T1000 (cell line): Measurements from ENCODE around the gene S100A9.
A peak's percentile ranks its signal among the peaks of the same experiment; 100 is the strongest.
"Not testable (repeated sequence)": the region's sequence is repeated elsewhere in the genome, so short reads cannot be mapped to it uniquely, and the experiment has no call there.

ENCODE experiments used
- DNase-seq: peaks from one replicate; lab custom pipeline; 2025; ENCODE audit warnings: mixed read lengths; lab: John Stamatoyannopoulos, UW

S100A9 gene

GRCh38 chr1:153345187-153346076 lies 12.2 kb upstream of the S100A9 start:
- DNase-seq, result no peak

DNA sequence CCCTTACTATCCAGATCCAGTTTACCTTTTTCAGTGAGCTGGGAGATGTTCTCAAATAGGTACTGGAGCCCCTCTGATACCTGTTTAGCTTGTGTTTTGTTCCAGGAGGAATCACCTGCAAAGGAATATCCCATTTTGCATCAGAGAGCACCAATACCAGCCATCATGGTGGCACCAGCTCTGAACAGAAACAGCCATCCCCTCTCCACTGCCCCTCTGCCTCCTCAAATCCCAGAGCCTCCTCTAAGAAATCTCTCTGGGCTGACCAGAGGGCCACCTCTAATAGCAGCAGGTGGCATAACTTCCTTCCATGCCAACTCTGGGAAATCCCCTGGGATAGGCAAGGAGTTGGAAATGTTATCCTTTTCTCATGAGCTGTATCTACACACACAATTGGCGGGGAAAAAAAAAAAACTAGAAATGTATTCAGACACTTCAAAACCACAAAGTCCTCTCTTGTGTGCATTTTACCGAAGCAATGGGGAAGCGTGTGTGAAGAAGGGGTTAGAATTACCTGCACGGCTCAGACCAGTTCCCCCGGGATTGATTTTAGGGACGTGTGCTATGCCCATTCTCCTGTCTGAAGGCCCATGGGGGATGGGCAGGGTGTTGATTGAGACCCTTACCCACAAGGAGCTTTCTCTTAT lies 11.5 kb upstream of the S100A9 start:
- no peak for DNase-seq

GRCh38 chr1:153347049-153347448 lies 10.6 kb upstream of the S100A9 start:
- not testable (repeated sequence) for DNase-seq

DNA sequence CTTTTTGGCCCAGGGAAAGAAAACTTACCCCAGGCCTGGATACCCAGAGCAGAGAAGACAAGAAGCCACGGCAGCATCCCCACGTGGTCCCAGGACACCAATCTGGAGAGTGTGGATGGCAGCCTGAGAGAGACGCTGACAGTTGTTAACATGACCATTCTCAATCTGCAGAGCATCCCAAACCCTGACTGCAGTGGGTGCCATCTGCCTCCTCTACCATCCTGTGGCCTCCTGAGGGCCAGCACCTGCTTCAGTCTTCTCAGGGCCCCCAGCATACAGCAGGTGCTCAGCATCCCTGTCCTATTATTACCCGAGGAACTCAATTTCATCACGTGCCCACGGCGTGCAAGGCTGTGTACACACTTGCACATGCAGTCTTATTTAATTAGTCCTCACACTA lies 9.8 kb upstream of the S100A9 start:
- DNase-seq, result no peak

DNA sequence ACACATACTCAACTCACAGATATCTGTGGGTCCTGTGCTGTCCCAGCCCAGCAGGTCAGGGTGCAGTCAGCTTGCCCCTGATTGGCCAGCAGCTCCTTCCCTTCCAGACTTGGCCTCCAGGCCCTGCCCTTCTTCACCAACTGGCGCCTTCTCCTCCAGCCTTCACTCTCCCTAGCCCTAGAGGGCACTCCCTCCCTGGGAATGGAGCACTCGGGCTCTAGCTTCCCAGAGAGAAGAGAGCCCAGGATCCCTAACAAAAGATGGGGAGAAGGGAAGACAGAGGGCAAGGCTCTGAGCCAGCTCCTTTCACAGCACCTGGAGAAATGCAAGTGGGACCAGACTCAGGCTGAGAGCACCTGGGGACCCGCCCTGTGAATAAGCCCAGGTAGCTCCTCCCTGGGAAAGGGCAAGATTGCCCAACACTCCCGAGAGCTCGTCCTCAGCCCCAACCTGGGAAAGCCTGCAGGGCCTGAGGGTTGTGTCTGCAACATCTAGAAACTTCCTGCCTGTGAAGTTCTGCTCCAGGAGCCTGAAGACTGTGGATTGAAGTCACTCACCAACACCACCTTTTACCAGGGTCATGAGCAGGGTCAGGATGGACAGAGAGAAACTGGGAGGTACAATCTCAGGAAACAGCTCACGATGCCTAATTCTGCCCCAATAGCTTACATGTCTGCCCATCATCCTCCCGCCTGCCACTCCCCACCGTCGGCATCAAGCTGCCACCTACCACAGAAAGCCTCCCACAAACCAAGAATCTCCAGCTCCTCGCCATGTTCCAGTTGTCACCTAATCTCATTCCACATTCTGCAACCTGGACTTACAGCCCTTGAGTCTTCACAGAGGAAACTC lies 8.9 kb upstream of the S100A9 start, which contains the start of gene PGLYRP4:
PGLYRP4 (minus strand) TSS at position 331 of the 852 bp plus-strand sequence. CDS start 909 bp downstream, outside the sequence.
- DNase-seq, result no peak

DNA sequence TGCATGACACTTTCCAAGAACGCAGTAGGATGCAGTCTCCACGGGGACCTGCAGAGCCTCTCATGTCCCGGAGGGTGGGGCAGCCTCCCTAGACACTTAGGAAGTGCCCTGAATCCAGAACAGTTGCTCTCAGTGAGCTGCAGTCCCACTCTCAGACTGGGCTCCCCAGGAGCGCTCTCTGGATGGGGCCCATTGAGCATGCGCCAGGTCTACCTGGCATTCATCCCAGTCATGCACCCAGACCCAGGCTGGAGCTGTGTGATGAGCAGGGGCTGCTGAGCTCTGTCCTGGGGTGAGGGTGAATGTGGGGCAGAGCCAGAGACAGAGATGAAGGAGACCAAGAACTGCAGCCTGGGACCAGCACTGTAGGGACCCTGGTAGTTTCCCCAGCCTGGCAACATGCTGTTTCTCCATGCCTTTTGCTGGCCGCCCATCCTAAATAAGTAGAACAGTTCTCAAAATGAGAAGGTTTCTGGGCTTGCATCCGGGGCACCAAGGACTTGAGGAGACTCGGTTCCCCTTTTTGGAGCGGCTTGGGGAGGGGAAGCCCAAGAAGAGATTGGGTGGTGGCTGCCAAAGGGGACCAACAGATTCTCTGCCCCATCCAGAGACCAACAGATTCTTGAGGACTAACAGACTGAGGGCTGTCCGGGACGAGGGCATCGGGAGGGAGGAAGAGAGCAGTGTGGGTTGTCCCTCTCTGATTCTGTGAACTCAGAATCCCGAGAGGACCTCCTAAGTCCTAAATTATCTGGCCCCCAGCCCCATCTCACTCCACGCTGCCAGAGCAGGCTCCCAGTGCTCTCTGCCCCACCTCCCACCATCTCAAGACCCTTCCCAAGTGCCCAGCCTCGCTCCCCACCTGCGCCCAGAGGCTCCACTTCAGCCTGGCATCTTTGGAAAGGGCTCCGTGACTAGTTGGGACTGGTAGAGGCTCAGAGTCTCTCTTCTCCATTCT lies 8.0 kb upstream of the S100A9 start:
- DNase-seq, result no peak

DNA sequence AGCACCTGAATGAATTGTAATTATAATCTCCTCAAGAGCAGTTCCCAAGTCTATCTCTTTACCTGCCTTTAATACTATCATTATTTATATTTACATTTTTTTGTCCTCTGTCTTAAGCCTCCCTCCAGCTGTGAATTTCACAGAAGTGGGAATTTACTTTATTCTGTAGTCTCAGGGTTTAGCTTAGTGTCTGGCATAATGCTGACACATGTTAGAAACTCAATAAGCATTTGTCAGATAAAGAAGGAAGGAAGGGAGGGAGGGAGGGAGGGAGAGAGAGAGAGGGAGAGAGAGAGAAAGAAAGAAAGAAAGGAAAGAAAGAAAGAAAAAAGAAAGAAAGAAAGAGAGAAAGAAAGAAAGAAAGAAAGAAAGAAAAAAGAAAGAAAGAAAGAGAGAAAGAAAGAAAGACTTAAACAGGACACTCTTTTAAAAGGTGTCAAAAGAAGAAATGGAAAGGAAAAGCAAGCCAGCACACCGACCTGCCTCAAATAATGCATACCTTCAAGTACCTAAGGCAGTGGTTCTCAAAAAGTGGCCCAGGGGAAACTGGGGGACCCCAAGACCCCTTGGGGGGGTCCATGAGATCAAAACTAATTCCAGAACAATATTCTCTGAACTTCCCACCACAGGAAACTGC lies 7.2 kb upstream of the S100A9 start:
- DNase-seq, result no peak

DNA sequence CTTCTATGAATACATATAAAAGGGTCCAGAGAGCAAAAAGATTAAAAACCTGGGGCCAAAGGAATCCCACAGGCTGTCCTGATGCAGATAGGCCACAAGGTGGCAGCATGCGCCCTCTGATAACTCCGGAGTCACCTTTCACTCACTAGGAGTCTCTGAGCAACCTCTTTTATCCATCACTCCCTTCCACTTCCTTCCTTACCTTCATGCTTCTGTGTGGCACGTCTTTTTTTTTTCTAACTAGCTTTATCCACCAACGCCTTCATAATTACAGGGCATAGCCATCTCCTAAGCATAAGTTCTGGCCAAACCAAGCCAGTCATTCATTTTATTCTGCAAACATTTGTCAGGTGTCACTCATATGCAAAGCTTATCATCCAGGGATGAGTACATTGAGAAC lies 5.1 kb upstream of the S100A9 start:
- peak; percentile 37 for DNase-seq

GRCh38 chr1:153353226-153353947 lies 4.3 kb upstream of the S100A9 start:
- DNase-seq, result no peak

DNA sequence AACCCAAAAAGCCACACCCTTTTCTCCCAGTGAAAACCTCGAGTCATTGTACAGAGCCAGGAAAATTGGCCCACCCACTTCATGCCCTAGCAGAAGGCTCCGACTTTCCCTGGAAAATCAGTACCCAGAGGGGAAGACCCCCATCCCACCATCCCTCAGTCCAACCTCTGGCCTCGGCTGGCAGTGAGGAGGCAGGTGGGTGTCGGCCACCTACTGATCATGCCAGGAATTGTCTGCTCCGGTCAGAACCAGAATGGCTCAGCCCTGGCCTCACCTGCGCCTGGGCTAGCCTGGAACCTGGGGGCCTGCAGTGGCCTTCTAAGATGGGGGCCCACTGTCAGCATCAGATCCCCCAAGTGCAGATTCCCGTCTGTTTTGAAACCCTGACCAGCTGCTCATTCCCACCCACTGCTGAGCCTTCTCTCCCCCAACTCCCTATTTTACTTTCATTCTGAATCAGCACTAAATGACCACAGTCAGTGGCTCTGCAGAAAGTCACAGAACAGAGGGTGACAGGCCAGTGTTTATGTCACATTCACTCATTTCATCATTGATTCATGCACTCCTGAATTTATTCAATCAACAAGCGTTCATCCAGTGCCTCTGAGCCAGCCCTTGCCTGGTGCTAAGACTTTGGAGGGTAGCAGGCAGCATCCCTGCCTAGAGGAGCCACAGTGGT lies 3.0 kb upstream of the S100A9 start:
- no peak for DNase-seq

DNA sequence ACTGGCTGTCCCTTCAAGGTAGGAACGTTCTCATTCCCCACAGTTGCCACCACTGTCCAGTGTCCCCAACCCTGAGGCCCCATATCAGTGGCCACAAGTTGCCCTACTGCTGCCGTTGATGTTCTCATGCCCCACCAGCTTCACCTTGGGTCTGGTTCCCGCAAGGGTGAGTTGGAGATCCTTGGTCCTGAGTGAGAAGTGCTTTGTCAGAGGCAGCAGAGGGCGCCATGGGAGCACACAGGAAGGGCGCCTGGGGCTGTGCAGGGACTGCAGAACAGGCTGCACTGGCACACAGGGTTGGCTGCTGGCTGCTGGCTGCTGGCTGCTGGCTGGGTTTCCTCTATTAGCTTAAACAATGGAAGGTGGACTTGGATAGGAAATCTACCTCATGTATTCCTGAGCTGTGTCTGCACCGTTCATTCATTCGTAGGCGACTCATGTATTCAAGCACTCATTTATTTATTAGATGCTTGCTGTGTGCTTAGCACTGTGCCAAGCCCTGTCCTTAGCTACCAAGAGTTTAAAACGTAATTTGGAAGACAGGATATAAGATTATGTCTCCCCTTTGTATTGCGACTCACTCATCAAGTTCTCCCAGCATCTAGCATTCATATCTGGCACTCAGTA lies 2.1 kb upstream of the S100A9 start:
- peak; percentile 10 for DNase-seq

DNA sequence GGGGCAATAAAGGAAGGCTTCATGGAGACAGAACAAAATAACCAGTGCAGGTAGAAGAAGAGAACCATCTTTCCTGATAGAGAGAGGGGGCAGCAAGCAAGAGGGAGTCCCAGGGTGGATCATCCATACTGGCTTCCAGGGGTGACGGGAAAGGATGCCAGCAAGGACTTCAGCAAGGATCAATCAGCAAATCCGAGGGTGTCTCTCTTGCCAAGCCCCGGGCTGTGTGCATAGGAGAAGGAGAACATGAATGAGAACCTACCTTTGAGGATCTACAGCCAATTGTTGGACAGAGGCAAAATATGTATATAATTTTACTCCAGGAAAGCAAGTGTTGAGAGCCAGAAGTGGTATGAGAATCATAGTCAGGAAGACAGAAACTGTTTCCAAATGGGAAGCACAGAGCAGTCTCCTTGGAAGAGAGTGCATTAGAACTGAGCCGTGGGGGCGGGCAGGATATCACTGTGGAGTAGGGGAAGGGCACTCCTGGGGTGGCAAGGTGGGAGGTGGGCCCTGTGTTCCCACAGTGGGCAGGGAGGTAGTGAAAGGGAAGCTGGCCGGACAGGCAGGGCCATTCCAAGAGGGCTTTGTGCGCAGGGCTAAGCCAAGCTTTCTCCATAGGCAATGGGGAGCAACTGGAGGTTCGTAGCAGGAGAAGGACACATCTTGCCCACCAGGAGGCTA lies 1.1 kb upstream of the S100A9 start:
- DNase-seq, result no peak

DNA sequence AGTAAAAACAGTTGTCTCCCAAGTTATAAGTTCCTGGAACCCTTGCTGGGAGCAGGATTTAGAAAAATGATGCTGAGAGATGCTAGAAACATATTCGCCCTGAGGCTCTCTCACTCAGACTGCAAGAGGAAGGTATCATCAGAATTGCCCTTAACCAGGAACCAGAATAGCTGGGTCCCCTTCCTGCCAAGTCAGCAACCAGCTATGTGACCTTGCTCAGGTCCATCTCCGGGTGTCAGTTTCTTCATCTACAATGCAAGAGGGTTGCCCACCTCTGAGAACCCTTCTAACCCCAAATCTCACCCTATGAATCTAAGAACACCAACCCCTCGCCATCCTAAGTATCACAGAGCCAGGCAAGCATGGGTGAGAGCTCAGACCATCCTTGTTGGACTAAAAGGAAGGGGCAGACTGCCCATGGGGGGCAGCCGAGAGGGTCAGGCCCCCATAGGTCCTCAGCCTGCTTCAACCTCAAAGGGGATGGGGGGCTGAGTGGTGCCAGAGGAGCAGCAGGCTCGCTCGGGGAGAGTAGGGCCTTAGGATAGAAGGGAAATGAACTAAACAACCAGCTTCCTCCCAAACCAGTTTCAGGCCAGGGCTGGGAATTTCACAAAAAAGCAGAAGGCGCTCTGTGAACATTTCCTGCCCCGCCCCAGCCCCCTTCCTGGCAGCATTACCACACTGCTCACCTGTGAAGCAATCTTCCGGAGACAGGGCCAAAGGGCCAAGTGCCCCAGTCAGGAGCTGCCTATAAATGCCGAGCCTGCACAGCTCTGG lies 390 bp upstream of the S100A9 start:
- DNase-seq, result no peak

DNA sequence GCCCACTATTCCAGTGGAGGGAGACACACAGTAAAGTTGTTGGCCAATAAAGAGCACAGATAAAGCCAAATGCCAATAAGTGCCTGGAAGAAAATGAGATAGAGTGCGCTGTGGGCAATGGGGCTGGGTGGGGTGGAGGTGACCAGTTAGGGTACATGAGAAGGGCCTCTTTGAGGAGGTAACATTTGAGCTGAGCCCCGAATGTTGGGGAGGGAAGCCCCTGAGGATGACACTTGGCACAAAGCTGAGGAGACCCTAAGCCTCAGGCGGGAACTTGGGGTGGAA lies 979 bp downstream of the S100A9 start:
- DNase-seq, result no peak

DNA sequence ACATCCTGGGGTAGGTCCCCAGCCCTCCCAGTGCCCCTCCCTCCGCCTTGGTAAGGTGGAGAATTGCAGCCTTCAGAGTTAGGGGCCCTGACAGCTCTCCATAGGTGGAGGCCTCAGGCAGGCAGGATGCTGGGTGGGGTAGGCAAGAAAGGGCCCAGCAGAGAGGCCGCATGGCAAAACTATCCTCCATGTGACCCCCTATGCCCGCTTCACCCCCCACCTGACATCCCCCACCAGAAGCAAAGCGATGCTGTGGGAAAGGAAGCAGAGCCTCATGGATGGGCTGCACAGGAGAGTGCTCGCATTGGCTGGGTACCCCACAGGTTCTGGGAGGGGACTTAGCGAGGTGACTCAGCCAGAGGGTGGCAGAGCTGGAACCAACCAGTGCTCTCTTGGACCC lies 1.6 kb downstream of the S100A9 start:
- DNase-seq, result no peak

DNA sequence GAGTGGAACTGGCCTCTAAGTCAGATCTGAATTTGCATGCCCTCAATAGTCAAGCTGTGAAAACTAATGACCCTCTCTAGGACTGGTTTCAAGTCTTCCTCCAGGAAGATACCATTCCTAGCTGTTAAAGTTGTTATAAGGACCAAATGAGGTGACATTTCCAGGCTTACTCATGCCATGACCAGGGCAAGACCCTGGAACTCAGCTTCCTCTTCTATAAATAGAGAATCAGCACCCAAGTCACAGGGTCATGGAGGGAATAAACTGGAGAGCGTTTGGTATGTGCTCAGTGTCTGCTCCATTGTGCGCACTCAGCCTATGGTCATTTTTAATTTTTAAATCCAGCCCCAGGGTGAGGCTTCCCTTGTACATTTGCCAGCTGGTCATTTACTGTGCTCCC lies 2.5 kb downstream of the S100A9 start:
- DNase-seq, result no peak

DNA sequence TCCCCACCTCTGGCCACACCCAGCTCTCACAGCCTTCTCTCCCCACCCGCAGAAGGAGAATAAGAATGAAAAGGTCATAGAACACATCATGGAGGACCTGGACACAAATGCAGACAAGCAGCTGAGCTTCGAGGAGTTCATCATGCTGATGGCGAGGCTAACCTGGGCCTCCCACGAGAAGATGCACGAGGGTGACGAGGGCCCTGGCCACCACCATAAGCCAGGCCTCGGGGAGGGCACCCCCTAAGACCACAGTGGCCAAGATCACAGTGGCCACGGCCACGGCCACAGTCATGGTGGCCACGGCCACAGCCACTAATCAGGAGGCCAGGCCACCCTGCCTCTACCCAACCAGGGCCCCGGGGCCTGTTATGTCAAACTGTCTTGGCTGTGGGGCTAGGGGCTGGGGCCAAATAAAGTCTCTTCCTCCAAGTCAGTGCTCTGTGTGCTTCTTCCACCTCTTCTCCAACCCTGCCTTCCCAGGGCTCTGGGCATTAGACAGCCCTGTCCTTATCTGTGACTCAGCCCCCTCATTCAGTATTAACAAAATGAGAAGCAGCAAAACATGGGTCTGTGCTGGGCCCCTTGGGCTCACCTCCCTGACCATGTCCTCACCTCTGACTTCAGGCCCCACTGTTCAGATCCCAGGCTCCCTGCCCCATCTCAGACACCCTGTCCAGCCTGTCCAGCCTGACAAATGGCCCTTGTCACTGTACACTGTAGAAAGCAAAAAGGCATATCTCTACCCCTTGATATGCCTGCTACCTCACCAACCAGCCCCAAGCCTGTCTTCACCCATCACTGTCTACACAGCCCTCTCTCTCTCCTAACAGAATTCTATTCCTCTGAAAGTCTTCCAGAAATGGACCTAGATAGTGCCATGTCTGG lies 3.2 kb downstream of the S100A9 start:
- no peak for DNase-seq
